Measurements from ENCODE around the gene GNG14. TPM values are rescaled to one million over a fixed set of nuclear protein-coding genes. Genes with fewer than 3 reads are reported as not detected.
A peak's percentile ranks its signal among the peaks of the same experiment; 100 is the strongest.

The GNG14 gene
- total and polyA plus RNA-seq, 2 donors (not counting 1 experiment from before 2014, with no cell fraction given) = not detected

GRCh38 chr19:12715929-12716328, 28.1 kb downstream of the GNG14 start:
- Mint-ChIP-seq H3K4me3 (no peak overlapping the region), H3K27ac (no peak overlapping the region), H3K4me1 (peaks cover 13% of the 10 kb centered on the region), H3K9me3 (ENCODE audit: insufficient read depth) (no peaks in the 10 kb centered on the region), H3K27me3 (no peaks in the 10 kb centered on the region)
- no peaks in the 10 kb centered on the region for H3K9me3 ChIP-seq (ENCODE audit: control extremely low read depth in 1 of 3, control insufficient read depth in 2 of 3, insufficient read depth in 1 of 3, low read length in 2 of 3)
- ChIA-PET POLR2A (no interaction called here), CTCF (interaction anchor here (0.7 to 7.3 kb wide), 9 partner anchors 9 to 132 kb away, joined by 3 to 45 read pairs (median 7); partner anchors contain the start of gene GET3)
- H3K4me2 ChIP-seq (replicated peaks; ENCODE audit: low read depth, low read length, poor library complexity, severe bottlenecking) = no peak overlapping the region
- peaks cover 43% of the 10 kb centered on the region for H3K79me2 ChIP-seq (ENCODE audit: control insufficient read depth, insufficient read depth, low read length)
- no peaks in the 10 kb centered on the region for H3K27me3 ChIP-seq (replicated peaks in 1 of 4; ENCODE audit: control extremely low read depth in 1 of 4, control insufficient read depth in 3 of 4, insufficient read depth in 4 of 4, low read length in 3 of 4)
- intact Hi-C loops (cut with micrococcal nuclease) = no loop called here
- TF ChIP-seq, protein P1, sequence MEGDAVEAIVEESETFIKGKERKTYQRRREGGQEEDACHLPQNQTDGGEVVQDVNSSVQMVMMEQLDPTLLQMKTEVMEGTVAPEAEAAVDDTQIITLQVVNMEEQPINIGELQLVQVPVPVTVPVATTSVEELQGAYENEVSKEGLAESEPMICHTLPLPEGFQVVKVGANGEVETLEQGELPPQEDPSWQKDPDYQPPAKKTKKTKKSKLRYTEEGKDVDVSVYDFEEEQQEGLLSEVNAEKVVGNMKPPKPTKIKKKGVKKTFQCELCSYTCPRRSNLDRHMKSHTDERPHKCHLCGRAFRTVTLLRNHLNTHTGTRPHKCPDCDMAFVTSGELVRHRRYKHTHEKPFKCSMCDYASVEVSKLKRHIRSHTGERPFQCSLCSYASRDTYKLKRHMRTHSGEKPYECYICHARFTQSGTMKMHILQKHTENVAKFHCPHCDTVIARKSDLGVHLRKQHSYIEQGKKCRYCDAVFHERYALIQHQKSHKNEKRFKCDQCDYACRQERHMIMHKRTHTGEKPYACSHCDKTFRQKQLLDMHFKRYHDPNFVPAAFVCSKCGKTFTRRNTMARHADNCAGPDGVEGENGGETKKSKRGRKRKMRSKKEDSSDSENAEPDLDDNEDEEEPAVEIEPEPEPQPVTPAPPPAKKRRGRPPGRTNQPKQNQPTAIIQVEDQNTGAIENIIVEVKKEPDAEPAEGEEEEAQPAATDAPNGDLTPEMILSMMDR (IDR thresholded peaks at IDR 0.05) = no peak
- no peak for TF ChIP-seq EZH2 (IDR thresholded peaks at IDR 0.05; ENCODE audit: borderline replicate concordance, insufficient read depth, low read depth, low read length, poor library complexity, severe bottlenecking)
- H3K4me1 ChIP-seq (ENCODE audit: control insufficient read depth in 2 of 2, insufficient read depth in 2 of 2, low read length in 2 of 2) = peaks cover 7 to 8% of the 10 kb centered on the region in 2 donors
- H3K36me3 ChIP-seq (replicated peaks in 1 of 2; ENCODE audit: control extremely low read depth in 1 of 2, control insufficient read depth in 1 of 2, extremely low read depth in 1 of 2, insufficient read depth in 2 of 2, low read length in 1 of 2) = peaks cover 2 to 30% of the 10 kb centered on the region in 2 experiments
- H4K20me1 ChIP-seq (ENCODE audit: control insufficient read depth, insufficient read depth, low read length, poor library complexity, severe bottlenecking) = peaks cover 2% of the 10 kb centered on the region
- DNase-seq (no peak), ATAC-seq (ENCODE audit: low read depth) (no peak)
- H3K27ac ChIP-seq (ENCODE audit: low read length in 2 of 2) = no peak overlapping the region
- no peak overlapping the region for H3K9ac ChIP-seq (ENCODE audit: low read length)
- no peak overlapping the region for H3K4me3 ChIP-seq (ENCODE audit: control extremely low read depth in 1 of 5, extremely low read depth in 1 of 5, insufficient read depth in 1 of 5, low read depth in 2 of 5, low read length in 4 of 5)
- H2AFZ ChIP-seq (ENCODE audit: insufficient read depth, low read depth, low read length, poor library complexity, severe bottlenecking) = no peak overlapping the region
- WGBS (ENCODE audit: insufficient coverage) = 100% methylated on average over 2 of the region's 3 CpGs

DNA sequence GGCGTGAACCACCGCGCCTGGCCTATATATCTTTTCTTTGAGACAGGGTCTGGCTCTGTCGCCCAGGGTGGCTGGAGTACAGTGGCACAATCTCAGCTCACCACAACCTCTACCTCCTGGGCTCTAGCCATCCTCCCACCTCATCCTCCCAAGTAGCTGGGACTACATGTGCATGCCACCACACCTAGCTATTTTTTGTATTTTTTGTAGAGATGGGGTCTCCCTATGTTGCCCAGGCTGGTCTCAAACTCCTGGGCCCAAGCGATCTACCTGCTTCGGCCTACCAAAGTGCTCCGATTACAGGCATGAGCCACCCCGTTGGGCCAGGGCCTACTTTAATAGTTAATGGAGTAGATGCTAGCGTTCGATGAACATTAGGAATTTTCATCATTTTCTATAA, 32.5 kb downstream of the GNG14 start:
- H3K9me3 ChIP-seq (ENCODE audit: control extremely low read depth in 1 of 3, control insufficient read depth in 2 of 3, insufficient read depth in 1 of 3, low read length in 2 of 3) = no peaks in the 10 kb centered on the region
- H3K27me3 Mint-ChIP-seq = no peaks in the 10 kb centered on the region
- H3K9ac ChIP-seq (ENCODE audit: low read length) = no peak overlapping the region
- DNase-seq (no peak), ATAC-seq (ENCODE audit: low read depth) (no peak)
- peaks cover 29 to 35% of the 10 kb centered on the region in 2 donors for H3K4me1 ChIP-seq (ENCODE audit: control insufficient read depth in 2 of 2, insufficient read depth in 2 of 2, low read length in 2 of 2)
- H3K4me3 ChIP-seq (ENCODE audit: control extremely low read depth in 1 of 5, extremely low read depth in 1 of 5, insufficient read depth in 1 of 5, low read depth in 2 of 5, low read length in 4 of 5) = no peak overlapping the region
- intact Hi-C loops (cut with micrococcal nuclease) = loop anchor here (5.0 kb wide), 2 partner anchors 53 to 87 kb away; partner anchors contain the start of genes MAN2B1, RNASEH2A and WDR83
- peak overlapping the region; percentile 80 for H3K4me3 Mint-ChIP-seq
- H3K4me1 Mint-ChIP-seq = peaks cover 38% of the 10 kb centered on the region
- peaks cover 11% of the 10 kb centered on the region for H4K20me1 ChIP-seq (ENCODE audit: control insufficient read depth, insufficient read depth, low read length, poor library complexity, severe bottlenecking)
- H3K36me3 ChIP-seq (replicated peaks in 1 of 2; ENCODE audit: control extremely low read depth in 1 of 2, control insufficient read depth in 1 of 2, extremely low read depth in 1 of 2, insufficient read depth in 2 of 2, low read length in 1 of 2) = peaks cover 2 to 7% of the 10 kb centered on the region in 2 experiments
- H3K27ac Mint-ChIP-seq = peak overlapping the region; percentile 56
- POLR2A ChIA-PET = interaction anchor here (1.3 kb wide), 1 partner anchor 13 kb away, joined by 5 read pairs; no protein-coding TSS in a partner anchor
- no peaks in the 10 kb centered on the region for H3K27me3 ChIP-seq (replicated peaks in 1 of 4; ENCODE audit: control extremely low read depth in 1 of 4, control insufficient read depth in 3 of 4, insufficient read depth in 4 of 4, low read length in 3 of 4)
- H3K4me2 ChIP-seq (replicated peaks; ENCODE audit: low read depth, low read length, poor library complexity, severe bottlenecking) = peak overlapping the region; percentile 95
- H2AFZ ChIP-seq (ENCODE audit: insufficient read depth, low read depth, low read length, poor library complexity, severe bottlenecking) = no peak overlapping the region
- TF ChIP-seq EZH2 (IDR thresholded peaks at IDR 0.05; ENCODE audit: borderline replicate concordance, insufficient read depth, low read depth, low read length, poor library complexity, severe bottlenecking) = no peak
- TF ChIP-seq, protein P1 (IDR thresholded peaks at IDR 0.05) = no peak
- no peaks in the 10 kb centered on the region for H3K9me3 Mint-ChIP-seq (ENCODE audit: insufficient read depth)
- H3K79me2 ChIP-seq (ENCODE audit: control insufficient read depth, insufficient read depth, low read length) = peaks cover 75% of the 10 kb centered on the region
- WGBS (ENCODE audit: insufficient coverage) = 95% methylated on average over 6 of the region's 10 CpGs
- CTCF ChIA-PET = no interaction called here
- H3K27ac ChIP-seq (ENCODE audit: low read length in 2 of 2) = no peak overlapping the region

Data from B cell (primary cell).